ENCODE data around the gene FBXL20.

Gene FBXL20

DNA sequence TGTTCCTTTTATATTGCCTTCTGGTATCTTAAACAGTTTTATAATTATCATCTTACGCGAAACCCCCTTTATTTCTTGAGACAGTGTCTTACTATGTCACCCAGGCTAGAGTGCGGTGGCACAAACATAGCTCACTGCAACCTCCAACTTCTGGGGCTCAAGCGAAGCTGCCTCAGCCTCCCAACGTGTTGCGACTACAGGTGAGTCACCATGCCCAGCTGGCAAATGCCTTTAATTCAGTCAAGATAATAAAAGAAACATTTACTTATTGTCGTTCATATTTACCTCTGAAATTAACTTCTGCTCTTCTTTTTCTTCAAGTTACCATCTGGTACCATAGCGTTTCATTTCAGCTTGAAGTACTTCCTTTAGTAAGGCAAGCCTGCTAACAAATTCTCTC lies 43.9 kb downstream of the FBXL20 start:
- TF ChIP-seq TAF1 (IDR thresholded peaks at IDR 0.05; ENCODE audit: borderline replicate concordance, insufficient read depth, low read length) (no peak), SIN3A (IDR thresholded peaks at IDR 0.05; ENCODE audit: borderline replicate concordance, insufficient read depth, low read length) (no peak), FOXP2 (optimal IDR thresholded peaks at IDR 0.05; ENCODE audit: borderline replicate concordance, extremely low read depth, extremely low read length, insufficient read depth) (no peak), POLR2AphosphoS5 (IDR thresholded peaks at IDR 0.05; ENCODE audit: low read depth, low read length) (no peak)
- TF ChIP-seq, protein P1, sequence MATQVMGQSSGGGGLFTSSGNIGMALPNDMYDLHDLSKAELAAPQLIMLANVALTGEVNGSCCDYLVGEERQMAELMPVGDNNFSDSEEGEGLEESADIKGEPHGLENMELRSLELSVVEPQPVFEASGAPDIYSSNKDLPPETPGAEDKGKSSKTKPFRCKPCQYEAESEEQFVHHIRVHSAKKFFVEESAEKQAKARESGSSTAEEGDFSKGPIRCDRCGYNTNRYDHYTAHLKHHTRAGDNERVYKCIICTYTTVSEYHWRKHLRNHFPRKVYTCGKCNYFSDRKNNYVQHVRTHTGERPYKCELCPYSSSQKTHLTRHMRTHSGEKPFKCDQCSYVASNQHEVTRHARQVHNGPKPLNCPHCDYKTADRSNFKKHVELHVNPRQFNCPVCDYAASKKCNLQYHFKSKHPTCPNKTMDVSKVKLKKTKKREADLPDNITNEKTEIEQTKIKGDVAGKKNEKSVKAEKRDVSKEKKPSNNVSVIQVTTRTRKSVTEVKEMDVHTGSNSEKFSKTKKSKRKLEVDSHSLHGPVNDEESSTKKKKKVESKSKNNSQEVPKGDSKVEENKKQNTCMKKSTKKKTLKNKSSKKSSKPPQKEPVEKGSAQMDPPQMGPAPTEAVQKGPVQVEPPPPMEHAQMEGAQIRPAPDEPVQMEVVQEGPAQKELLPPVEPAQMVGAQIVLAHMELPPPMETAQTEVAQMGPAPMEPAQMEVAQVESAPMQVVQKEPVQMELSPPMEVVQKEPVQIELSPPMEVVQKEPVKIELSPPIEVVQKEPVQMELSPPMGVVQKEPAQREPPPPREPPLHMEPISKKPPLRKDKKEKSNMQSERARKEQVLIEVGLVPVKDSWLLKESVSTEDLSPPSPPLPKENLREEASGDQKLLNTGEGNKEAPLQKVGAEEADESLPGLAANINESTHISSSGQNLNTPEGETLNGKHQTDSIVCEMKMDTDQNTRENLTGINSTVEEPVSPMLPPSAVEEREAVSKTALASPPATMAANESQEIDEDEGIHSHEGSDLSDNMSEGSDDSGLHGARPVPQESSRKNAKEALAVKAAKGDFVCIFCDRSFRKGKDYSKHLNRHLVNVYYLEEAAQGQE (IDR thresholded peaks at IDR 0.05; ENCODE audit: insufficient read depth in 1 of 2, low read depth in 2 of 2, low read length in 2 of 2) = no peak

DNA sequence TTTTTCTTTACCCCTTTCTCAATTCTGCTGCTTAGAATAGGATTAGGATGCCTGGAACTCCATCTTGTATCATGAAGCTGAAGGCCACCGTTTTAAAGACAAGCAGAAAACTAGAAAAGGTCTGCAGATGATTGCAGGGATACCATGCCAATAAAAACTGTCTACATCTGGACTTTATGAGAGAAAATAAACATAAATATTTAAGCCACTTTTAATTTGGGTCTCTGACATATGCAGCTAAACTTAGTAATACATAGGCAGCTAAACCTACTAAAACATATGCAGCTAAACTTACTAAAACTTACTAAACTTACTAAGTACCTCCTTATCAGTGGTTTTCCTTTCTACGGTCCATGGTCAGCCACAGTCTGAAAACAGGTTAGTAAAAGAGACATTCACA lies 48.4 kb downstream of the FBXL20 start:
- TF ChIP-seq POLR2AphosphoS5 (IDR thresholded peaks at IDR 0.05; ENCODE audit: low read depth, low read length) = no peak
- no peak for TF ChIP-seq SIN3A (IDR thresholded peaks at IDR 0.05; ENCODE audit: borderline replicate concordance, insufficient read depth, low read length)
- TF ChIP-seq FOXP2 (optimal IDR thresholded peaks at IDR 0.05; ENCODE audit: borderline replicate concordance, extremely low read depth, extremely low read length, insufficient read depth) = no peak
- no peak for TF ChIP-seq TAF1 (IDR thresholded peaks at IDR 0.05; ENCODE audit: borderline replicate concordance, insufficient read depth, low read length)
- TF ChIP-seq, protein P1 (IDR thresholded peaks at IDR 0.05; ENCODE audit: insufficient read depth in 1 of 2, low read depth in 2 of 2, low read length in 2 of 2) = no peak

DNA sequence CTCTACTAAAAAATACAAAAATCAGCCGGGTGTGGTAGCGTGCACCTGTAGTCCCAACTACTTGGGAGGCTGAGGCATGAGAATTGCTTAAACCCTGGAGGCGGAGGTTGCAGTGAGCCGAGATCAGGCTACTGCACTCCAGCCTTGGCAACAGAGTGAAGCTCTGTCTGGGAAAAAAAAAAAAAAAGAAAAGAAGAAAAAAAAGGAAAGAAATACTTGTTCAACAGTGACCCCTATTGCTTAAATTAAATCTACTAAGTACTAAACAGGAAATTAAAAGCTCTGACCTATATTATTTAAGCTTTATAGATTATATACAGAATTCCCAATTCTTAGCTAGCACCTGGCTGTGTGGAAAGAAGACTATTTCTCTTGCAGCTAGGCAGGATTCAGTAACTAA lies 48.9 kb downstream of the FBXL20 start:
- no peak for TF ChIP-seq SIN3A (IDR thresholded peaks at IDR 0.05; ENCODE audit: borderline replicate concordance, insufficient read depth, low read length)
- no peak for TF ChIP-seq POLR2AphosphoS5 (IDR thresholded peaks at IDR 0.05; ENCODE audit: low read depth, low read length)
- TF ChIP-seq, protein P1 (IDR thresholded peaks at IDR 0.05; ENCODE audit: insufficient read depth in 1 of 2, low read depth in 2 of 2, low read length in 2 of 2) = no peak
- TF ChIP-seq TAF1 (IDR thresholded peaks at IDR 0.05; ENCODE audit: borderline replicate concordance, insufficient read depth, low read length) = no peak
- no peak for TF ChIP-seq FOXP2 (optimal IDR thresholded peaks at IDR 0.05; ENCODE audit: borderline replicate concordance, extremely low read depth, extremely low read length, insufficient read depth)

DNA sequence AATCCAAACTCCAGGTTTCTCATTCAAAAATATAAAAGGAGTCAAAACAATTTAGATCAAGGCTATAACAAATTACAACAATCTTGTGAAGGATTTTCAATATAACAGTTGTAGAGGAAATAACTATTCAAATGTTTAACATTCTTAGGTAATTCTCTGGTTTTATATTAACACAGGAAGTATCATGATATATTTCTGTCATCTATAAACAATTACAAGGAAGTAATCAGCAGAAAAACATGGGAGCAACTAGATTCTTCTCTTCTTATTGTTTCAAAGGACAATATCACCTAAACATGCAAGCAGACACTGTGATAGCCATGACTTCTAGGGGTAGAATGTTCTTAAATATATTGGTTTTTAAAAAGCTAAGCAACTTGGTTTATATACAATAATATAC lies 49.9 kb downstream of the FBXL20 start:
- TF ChIP-seq TAF1 (IDR thresholded peaks at IDR 0.05; ENCODE audit: borderline replicate concordance, insufficient read depth, low read length) (no peak), FOXP2 (optimal IDR thresholded peaks at IDR 0.05; ENCODE audit: borderline replicate concordance, extremely low read depth, extremely low read length, insufficient read depth) (no peak), POLR2AphosphoS5 (IDR thresholded peaks at IDR 0.05; ENCODE audit: low read depth, low read length) (no peak), SIN3A (IDR thresholded peaks at IDR 0.05; ENCODE audit: borderline replicate concordance, insufficient read depth, low read length) (no peak)
- TF ChIP-seq, protein P1 (IDR thresholded peaks at IDR 0.05; ENCODE audit: insufficient read depth in 1 of 2, low read depth in 2 of 2, low read length in 2 of 2) = no peak

DNA sequence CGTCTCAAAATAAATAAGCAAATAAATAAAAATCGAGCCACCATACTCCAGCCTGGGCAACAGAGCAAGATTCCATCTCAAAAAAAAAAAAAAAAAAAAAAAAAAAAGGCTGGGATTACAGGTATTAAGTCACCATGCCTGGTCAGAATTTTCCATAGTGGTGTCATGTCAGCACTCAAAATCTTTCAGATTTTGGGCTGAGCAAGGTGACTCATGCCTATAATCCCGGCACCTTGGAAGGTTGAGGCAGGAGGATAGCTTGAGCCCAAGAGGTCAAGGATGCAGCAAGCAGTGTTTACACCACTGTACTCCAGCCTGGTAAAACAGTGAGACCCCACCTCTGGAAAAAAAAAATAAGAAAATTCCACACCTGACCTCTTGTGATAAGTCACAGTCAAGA lies 52.2 kb downstream of the FBXL20 start:
- TF ChIP-seq, protein P1 (IDR thresholded peaks at IDR 0.05; ENCODE audit: insufficient read depth in 1 of 2, low read depth in 2 of 2, low read length in 2 of 2) = no peak
- no peak for TF ChIP-seq POLR2AphosphoS5 (IDR thresholded peaks at IDR 0.05; ENCODE audit: low read depth, low read length)
- TF ChIP-seq FOXP2 (optimal IDR thresholded peaks at IDR 0.05; ENCODE audit: borderline replicate concordance, extremely low read depth, extremely low read length, insufficient read depth) = no peak
- TF ChIP-seq TAF1 (IDR thresholded peaks at IDR 0.05; ENCODE audit: borderline replicate concordance, insufficient read depth, low read length) = no peak
- no peak for TF ChIP-seq SIN3A (IDR thresholded peaks at IDR 0.05; ENCODE audit: borderline replicate concordance, insufficient read depth, low read length)

Data from PFSK-1 (cell line).